PFSK-1 (cell line): ENCODE results near the gene HCAR1.

ENCODE experiments used
- POLR2AphosphoS5 ChIP-seq: IDR thresholded peaks from 2 replicates; pipeline ENCODE4 v1.6.1; 2012; ENCODE audit warnings: low read depth, mild to moderate bottlenecking, control low read depth, low read length, moderate library complexity
- REST ChIP-seq, 2 experiments: IDR thresholded peaks; 2 replicates each; pipeline versions ENCODE4 v1.6.1 to v1.8.0; 2011 to 2012; ENCODE audit warnings: low read depth in 2 of 2, low read length in 2 of 2, control low read depth in 1 of 2, inconsistent platforms in 1 of 2, mild to moderate bottlenecking in 1 of 2, moderate library complexity in 1 of 2; ENCODE audit not compliant: insufficient read depth in 1 of 2
- TAF1 ChIP-seq: IDR thresholded peaks from 2 replicates; pipeline ENCODE4 v1.6.1; 2012; ENCODE audit warnings: low read length, control low read depth, borderline replicate concordance; ENCODE audit not compliant: insufficient read depth

- TF ChIP-seq TAF1 (no peak), REST (IDR thresholded peaks at IDR 0.05; ENCODE audit: insufficient read depth in 1 of 2, low read depth in 2 of 2, low read length in 2 of 2) (no peak), POLR2AphosphoS5 (no peak)
Observed at GRCh38 chr12:122726080-122726558, 4.5 kb downstream of the HCAR1 start.
